HuH-7 (cell line): ENCODE results near the gene TSSK3.
"Not testable (repeated sequence)": the region's sequence is repeated elsewhere in the genome, so short reads cannot be mapped to it uniquely, and the experiment has no call there.

Source experiments
- DNase-seq: peaks from one replicate; pipeline ENCODE4 v3.0.0; 2011; ENCODE audit warnings: low spot score

The TSSK3 gene

GRCh38 chr1:32338637-32339145 is 23.6 kb upstream of the TSSK3 start:
- no peak for DNase-seq

DNA sequence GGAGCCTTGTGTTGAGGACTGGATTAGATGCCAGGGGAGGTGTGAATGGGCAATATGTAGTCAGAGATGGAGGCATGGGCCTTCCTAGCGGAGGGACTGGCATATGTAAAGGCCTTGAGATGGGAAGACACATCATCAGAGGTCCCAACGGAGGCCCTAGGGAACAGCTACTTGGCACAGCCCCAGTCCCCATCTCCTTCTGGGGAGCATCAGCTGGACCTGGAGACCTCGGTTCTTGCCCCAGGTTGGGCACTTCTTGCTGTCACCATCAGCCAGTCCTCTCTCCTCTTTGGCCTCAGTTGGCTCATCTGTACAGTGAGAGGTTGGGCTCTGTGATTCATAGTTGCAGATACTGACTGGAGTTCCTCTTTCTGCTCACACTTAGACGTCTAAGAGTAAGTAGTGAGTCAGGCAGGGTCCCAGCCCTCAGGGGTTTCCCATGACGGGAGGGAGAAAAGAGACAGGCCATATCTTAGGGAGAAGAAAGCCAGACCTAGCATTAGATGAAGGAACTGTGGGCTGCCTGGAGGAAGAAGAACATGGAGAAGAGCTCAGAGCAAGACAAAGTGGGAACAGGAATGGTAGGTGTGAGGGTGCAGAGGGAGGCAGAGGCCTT is 22.9 kb upstream of the TSSK3 start:
- no peak for DNase-seq

DNA sequence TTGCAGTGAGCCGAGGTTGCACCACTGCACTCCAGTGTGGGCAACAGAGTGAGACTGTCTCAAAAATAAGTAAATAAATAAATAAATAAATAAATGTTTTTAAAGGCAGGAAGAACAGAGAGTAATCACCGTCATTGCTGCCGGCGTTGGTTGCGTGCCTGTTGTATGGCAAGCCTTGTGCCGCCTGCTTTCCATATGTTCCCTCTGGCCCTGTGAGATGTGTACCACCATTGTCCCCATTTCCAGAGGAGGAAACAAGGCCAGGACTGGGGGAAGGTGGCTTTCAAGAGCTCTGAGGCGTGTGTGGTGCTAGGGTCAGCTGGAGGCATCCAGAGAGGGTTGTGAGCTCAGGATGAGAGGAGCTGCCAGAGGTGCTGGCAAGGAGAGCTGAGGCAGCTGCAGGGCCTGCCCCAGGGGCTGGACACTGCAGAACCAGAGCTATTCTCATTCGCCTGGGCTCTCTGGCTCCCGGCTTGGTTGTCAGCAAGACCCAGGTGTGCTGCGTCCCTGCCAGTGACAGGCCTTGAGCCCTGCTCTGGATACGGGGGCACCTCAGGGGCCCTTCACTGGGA is 21.1 kb upstream of the TSSK3 start:
- no peak for DNase-seq

DNA sequence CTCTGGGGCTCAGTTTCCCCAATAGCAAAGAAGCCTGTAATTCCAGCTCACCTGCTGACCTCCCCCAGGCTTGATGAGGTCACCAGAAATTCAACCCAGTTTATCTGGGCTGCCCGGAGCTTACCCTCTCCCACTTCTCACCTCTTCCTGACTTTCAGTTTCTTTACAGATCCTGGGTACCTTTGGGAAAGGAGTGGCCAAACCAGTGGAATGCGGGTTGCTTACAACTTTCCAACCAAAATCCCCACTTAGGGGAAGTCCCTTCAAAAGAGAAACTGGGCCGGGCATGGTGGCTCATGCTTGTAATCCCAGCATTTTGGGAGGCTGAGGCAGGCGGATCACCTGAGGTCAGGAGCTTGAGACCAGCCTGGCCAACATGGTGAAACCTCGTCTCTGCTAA is 20.4 kb upstream of the TSSK3 start:
- no peak for DNase-seq

GRCh38 chr1:32342704-32343103 is 19.6 kb upstream of the TSSK3 start:
- no peak for DNase-seq

DNA sequence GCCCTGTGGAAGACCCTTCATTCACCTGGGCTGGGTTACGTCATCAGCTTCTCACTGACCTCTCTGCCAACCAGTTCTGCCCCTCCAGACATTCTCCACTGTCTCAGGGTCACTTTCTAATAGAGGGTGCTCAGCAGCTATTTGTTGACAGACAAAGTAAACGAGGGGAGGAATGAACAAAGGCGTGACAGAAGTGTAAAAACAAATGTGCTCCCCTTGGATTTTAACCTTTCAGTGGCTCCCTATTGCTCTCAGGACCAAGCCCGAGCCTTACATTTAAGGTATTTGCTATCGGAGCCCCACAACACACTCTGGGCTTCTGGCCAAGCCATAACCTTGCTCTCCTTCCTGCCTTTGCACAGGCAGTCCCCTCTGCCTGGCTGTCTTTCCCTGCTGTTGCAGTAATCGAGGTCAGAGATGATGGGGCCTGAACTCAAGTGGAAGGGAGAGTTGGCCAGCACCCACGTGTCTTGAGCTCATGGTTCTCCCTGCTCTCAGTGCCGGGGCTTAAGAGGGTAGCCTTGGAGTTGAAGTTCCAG is 17.0 kb upstream of the TSSK3 start:
- DNase-seq = no peak

DNA sequence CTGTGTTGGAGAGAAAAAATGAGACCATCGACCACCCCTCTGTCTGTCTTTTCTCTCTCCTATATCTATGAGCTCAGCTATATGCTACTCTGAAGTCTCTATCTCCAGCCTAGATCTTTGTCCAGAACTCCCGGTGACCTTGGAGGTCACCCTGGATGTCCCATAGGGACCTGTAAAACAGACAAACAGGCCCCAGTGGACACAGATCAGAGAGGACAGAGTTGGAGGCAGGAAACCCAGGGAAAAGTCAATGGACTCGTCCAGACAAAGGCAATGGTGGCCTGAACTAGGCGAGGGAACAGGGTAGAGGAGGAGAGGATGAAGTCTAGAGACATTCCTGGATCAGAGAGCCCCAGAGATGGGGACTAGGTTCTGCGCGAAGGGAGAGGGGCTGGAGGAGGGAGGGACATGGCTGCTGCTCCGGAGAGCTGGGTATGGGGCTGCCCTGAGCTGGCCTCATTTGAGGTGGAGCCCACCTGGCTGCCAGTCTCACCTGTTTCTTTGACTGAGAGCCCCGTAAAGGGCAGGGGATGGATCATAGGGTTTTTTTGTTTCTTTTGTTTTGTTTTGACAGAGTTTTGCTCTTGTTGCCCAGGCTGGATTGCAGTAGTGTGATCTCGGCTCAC is 15.7 kb upstream of the TSSK3 start:
- DNase-seq = no peak

- DNase-seq = no peak
Observed at GRCh38 chr1:32349211-32349708, 13.1 kb upstream of the TSSK3 start.

DNA sequence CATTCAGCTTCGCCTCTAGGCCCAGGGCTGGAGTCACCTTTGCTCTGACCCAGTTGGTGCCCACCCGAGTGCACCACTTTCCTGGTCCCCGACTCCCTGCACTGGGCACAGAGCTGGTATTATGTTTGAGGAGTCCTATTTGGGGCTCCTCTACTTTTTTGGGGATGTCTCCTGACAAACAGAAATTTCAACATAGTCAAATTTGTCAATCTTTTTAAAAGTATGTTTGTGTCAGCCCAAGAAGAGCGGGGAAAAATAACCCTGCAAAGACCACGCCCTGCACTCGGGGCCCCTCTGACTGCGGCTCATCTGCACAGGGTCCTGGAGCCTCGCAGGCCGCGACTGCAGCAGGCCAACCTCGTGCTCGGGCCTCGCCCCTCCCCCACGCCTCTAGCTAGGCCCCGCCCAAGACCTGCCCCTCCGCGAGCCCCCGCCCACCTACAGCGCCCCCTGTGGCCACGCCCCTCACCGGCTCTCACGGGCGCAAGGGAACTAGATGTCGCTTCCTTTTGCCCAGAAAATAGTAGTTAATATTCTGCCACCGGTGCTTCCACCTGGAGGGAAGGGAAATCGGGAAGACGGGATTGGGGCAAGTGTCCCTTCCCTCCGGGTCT is 11.4 kb upstream of the TSSK3 start:
- DNase-seq = peak; percentile 73

DNA sequence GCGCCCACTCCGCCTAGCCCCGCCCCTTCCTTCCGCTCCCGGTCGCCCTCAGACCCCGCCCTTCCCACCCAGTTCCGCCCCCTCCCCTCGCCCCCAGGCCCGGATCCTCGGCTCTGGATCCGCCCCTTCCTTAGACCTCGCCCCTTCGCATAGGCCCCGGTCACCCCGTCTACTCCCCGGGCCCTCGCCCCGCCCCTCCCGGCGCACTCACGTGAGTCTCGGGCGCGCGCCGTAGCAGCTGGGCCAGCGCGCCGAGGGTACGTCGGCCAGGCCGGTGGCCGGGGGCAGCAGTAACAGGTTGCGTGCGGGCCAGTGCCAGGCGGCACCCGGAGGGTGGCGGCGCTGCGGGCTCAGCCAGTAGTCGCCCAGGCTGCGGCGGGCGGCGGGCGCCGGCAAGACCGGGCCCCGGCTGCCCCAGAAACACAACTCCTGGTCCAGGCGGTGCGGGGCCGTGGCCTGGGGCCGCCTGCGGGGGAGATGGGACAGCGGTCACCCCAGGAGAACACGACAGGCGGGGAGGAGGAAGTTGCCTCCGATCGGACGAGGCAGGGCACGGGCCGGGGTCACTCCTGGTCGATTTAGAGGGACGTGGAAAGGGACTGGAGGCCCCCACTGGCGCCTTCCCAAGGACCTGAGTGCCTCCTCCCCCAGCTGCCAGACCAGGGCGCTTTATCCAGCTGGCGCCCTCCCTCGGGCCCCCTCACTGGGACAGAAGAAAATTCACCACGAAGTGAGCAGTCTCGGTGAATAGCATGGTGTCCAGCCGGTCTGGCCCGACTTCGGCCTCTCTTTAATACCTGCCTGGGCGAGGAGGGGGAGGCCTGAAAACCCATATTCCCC is 10.7 kb upstream of the TSSK3 start:
- peak; percentile 96 for DNase-seq

- DNase-seq = no peak
Observed at GRCh38 chr1:32352239-32352745, 10.0 kb upstream of the TSSK3 start.

DNA sequence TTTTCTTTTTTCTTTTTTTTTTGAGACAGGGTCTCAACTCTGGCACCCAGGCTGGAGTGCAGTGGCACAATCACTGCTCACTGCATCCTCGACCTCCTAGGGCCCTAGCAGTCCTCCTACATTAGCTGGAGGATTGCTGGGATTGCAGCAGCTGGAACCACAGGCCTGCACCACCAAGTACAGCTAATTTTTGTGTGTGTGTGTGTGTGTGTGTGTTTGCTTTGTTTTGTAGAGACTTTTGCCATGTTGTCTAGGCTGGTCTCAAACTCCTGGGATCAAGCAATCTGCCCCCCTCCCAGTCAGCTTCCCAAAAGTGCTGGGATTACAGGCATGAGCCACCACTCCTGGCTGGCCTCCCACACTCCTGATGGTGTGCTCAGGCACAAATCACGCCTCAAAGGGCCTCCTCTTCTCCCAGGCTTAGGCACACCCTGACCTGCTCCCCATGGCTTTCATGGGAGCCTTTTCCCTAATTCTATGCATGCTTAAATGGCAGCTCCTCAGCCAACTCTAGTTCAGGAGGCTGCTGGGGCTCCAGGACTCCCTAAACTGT is 9.4 kb upstream of the TSSK3 start:
- DNase-seq = no peak

- no peak for DNase-seq
Observed at GRCh38 chr1:32353431-32353830, 8.9 kb upstream of the TSSK3 start.

GRCh38 chr1:32353886-32354570 is 8.3 kb upstream of the TSSK3 start:
- DNase-seq = no peak

GRCh38 chr1:32355778-32356177 is 6.6 kb upstream of the TSSK3 start:
- not testable (repeated sequence) for DNase-seq

DNA sequence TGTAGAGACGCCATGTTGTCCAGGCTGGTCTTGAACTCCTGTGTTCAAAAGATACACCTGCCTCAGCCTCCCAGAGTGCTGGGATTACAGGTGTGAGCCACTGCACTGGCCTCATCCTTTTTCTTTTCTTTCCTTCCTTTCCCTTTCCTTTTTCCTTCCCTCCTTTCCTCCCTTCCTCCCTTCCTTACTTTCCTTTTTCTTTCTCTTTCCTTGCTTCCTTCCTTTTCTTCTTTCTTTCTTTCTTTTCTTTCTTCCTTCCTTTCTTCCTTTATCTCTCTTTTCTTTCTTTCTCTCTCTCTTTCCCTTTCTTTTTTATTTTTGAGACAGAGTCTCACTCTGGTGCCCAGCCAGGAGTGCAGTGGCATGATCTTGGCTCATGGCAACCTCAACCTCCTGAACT is 5.9 kb upstream of the TSSK3 start:
- DNase-seq = no peak

DNA sequence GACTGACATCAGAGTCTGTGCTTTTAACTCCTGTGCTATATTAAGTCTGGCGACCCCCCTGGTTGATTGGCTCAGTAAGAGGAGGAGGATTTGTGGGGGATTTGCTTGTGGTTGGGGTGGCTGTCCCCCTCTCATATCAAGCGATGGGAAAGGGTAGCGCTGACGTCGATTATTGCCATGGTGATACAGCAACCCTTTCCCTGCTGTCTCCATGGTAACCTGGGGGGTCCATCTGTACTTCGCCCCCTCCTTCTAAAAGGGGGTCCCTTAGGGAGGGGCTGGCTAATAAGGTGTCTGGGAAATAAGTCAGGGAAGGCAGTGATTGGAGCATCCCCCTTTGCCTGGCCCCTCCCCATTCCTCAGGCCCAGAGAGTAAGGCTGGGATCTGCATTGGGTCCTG is 4.7 kb upstream of the TSSK3 start:
- no peak for DNase-seq

DNA sequence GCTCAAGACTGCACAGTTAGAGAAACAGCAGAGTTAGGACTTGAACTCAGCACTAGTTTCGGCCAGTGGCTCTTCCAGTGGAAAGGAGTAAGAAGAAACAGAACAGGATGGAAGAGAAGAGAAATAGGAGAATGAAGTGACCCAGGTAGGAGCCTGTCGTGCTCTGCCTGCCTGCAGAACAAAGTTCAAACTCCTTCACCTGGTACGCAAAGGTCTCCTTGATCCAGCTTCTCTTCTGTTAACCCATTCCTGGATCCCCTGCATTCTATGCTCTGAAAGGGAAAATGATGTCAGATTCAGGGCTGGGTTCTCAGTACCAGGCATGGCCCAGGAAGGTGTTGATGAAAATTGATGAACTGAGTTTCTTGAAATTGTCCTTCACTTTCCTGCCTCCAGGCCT is 3.9 kb upstream of the TSSK3 start:
- no peak for DNase-seq

DNA sequence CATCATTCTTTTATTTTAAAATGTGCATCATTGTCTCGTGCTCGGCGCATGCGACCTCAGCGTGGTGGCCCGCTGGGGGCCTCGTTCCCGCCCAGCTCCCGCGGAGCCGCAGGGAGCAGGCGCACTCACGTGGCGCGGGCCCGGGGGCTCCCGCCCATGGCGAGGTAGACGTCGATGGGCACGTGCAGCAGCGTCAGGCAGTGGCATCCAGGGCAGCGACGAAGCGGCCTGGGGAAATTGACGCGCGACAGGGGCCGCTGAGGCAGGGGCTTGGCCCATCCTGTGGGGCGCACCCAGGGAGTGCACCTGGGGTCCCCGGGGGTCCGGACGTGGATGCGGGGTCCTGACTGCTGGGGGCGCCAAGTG is 1.0 kb upstream of the TSSK3 start:
- no peak for DNase-seq

DNA sequence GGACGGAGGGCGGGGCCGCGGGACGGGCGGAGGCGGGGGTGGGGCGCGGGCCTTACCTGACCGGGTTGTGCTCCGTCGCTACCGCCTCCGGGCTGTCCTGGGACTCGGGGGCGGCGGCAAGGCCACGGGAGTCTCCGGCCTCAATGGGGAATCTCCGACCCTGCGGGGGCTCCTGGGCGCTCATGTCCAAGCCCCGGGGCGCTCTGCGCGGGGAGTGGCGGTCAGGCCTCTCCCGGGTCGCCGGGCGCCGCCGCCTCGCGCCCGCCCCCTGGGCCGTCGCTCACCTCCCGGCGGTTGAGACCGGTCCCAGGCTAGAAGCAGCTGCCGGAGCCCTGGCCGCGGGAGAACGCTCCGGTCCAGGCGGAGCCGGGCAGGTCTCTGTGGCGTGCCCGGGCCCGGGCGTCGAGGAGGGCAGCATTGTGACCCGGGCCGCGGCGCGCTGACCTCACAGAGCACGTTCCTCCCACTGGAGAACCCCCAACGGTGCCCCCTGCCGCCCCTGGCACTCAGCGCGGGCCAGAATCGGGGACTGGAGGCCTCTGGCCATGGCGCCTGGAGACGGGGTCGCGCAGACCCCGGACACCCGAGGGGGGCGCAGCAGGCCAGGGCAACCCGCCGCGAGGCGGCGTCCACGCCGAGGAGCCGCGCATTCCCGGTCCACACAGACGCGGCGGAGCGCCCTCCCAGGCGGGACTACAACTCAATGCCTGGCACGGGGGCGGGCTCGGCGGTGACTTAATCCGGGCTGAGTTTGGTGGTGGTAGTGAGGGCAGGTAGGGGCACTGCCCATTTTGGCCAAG is 465 bp upstream of the TSSK3 start:
- DNase-seq = peak; percentile 41
